ENCODE measurements around the gene MXRA8. TPM values are rescaled to one million over a fixed set of nuclear protein-coding genes. Genes with fewer than 3 reads are reported as not detected.

The MXRA8 gene
- total and polyA plus RNA-seq, 9 of the 15 experiments (the other 6 are each of a cell fraction or from before 2014, with no cell fraction given): 0.66 to 11.3 (median 6.3) TPM

GRCh38 chr1:1349256-1350012 is 8.9 kb downstream of the MXRA8 start, which contains the start of gene DVL1:
TSS of gene DVL1 (minus strand) at chr1:1349418. CDS start at chr1:1349065, 353 bp downstream.
- no TSS peak for BruUV-seq (replicated peaks)
- DNase-seq (ENCODE audit: extremely low read depth in 1 of 4, low spot score in 3 of 4) (peak; percentile 82 to 93 (median 89)), ATAC-seq (peak; percentile 62), FAIRE-seq (no peak)
- Histone ChIP-seq H3K27ac (ENCODE audit: extremely low read depth, low read depth, low read length) (peak within 1 kb of the TSS; percentile 96), H3K9me1 (ENCODE audit: control insufficient read depth, insufficient read depth, low read length) (peaks cover 8% of the 10 kb centered on the region), H2AFZ (ENCODE audit: low read depth, low read length) (peak within 1 kb of the TSS; percentile 91), H3K36me3 (ENCODE audit: control insufficient read depth, insufficient read depth, low read length) (peaks cover 12% of the 10 kb centered on the region; the same call in 1 of the 3 replicates), H3K79me2 (ENCODE audit: control insufficient read depth, insufficient read depth, low read length) (peaks cover 48% of the 10 kb centered on the region), H3K4me1 (replicated peaks in 1 of 2; ENCODE audit: control insufficient read depth in 2 of 2, insufficient read depth in 2 of 2, low read length in 2 of 2) (peaks cover 14 to 82% of the 10 kb centered on the region in 2 experiments; a peak in 3 of 5 replicates), H3K27me3 (ENCODE audit: control insufficient read depth in 2 of 2, insufficient read depth in 2 of 2, low read length in 2 of 2) (no peaks in the 10 kb centered on the region), H3K4me3 (peak within 1 kb of the TSS; percentile 98), H3K4me2 (ENCODE audit: insufficient read depth, low read length) (peak within 1 kb of the TSS; percentile 91), H4K20me1 (replicated peaks; ENCODE audit: control insufficient read depth, insufficient read depth, low read length) (peaks cover 36% of the 10 kb centered on the region), H3K9me3 (replicated peaks; ENCODE audit: control insufficient read depth, insufficient read depth, low read depth, low read length) (no peaks in the 10 kb centered on the region), H3K9ac (ENCODE audit: insufficient read depth in 1 of 2, low read depth in 2 of 2, low read length in 2 of 2) (peak within 1 kb of the TSS; percentile 96 to 100)
- in situ Hi-C loops (cut with MboI) (no loop called here), intact Hi-C loops (cut with micrococcal nuclease) (loop anchor here (2.0 kb wide), 1 partner anchor 23 kb away; no protein-coding TSS in a partner anchor)
- ChIA-PET CTCF (ENCODE audit: low intra/inter-chr PET ratio) (interaction anchor here (0.6 to 1.4 kb wide), 5 partner anchors 26 to 227 kb away, joined by 3 to 5 read pairs (median 3); partner anchors contain the start of gene AURKAIP1), POLR2A (no interaction called here)
- 0% methylated on average over 52 of the region's 122 CpGs for WGBS (ENCODE audit: insufficient coverage, low coverage, missing lambda C conversion rate)
- TF ChIP-seq NRF1 (conservative IDR thresholded peaks at IDR 0.05 in 1 of 2, IDR thresholded peaks at IDR 0.05 in 1 of 2): no peak; a peak in 1 of 4 replicates
- TF ChIP-seq, protein P1, sequence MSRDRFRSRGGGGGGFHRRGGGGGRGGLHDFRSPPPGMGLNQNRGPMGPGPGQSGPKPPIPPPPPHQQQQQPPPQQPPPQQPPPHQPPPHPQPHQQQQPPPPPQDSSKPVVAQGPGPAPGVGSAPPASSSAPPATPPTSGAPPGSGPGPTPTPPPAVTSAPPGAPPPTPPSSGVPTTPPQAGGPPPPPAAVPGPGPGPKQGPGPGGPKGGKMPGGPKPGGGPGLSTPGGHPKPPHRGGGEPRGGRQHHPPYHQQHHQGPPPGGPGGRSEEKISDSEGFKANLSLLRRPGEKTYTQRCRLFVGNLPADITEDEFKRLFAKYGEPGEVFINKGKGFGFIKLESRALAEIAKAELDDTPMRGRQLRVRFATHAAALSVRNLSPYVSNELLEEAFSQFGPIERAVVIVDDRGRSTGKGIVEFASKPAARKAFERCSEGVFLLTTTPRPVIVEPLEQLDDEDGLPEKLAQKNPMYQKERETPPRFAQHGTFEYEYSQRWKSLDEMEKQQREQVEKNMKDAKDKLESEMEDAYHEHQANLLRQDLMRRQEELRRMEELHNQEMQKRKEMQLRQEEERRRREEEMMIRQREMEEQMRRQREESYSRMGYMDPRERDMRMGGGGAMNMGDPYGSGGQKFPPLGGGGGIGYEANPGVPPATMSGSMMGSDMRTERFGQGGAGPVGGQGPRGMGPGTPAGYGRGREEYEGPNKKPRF (IDR thresholded peaks at IDR 0.05; ENCODE audit: low read depth, low read length): no peak
- TF ChIP-seq ZNF79 (CRISPR knock-in tag; IDR thresholded peaks at IDR 0.05; ENCODE audit: low read depth): no peak
- TF ChIP-seq CREM (IDR thresholded peaks at IDR 0.05; ENCODE audit: low read depth): peak; percentile 89
- TF ChIP-seq XRCC5 (IDR thresholded peaks at IDR 0.05; ENCODE audit: low read depth, low read length): no peak
- TF ChIP-seq MAX (CRISPR knock-in tag; IDR thresholded peaks at IDR 0.05): peak; percentile 41; the same call in 1 of the 2 replicates
- TF ChIP-seq CCNT2 (IDR thresholded peaks at IDR 0.05; ENCODE audit: borderline replicate concordance, extremely low read depth, insufficient read length, low read depth, low read length): peak; percentile 50
- TF ChIP-seq ILF3 (IDR thresholded peaks at IDR 0.05; ENCODE audit: borderline replicate concordance): peak; percentile 91; the same call in 1 of the 2 replicates
- no peak for TF ChIP-seq CBX3 (IDR thresholded peaks at IDR 0.05; ENCODE audit: borderline replicate concordance in 1 of 2, low read length in 2 of 2)
- TF ChIP-seq MTA3 (IDR thresholded peaks at IDR 0.05; ENCODE audit: borderline replicate concordance): peak; percentile 76; the same call in 1 of the 2 replicates
- TF ChIP-seq ZNF780A (CRISPR knock-in tag; IDR thresholded peaks at IDR 0.05): no peak
- peak; percentile 95 for TF ChIP-seq ERF (CRISPR knock-in tag; IDR thresholded peaks at IDR 0.05)
- TF ChIP-seq TAL1 (IDR thresholded peaks at IDR 0.05): no peak
- peak; percentile 65; the same call in 1 of the 2 replicates for TF ChIP-seq ZFPM2 (CRISPR knock-in tag; IDR thresholded peaks at IDR 0.05)
- TF ChIP-seq FOXA1 (IDR thresholded peaks at IDR 0.05; ENCODE audit: borderline replicate concordance): no peak
- TF ChIP-seq PHF20 (IDR thresholded peaks at IDR 0.05; ENCODE audit: partially characterized antibody): peak; percentile 58
- TF ChIP-seq JUND (IDR thresholded peaks at IDR 0.05; ENCODE audit: borderline replicate concordance, low read depth, low read length): 0 out of 2 replicates have a peak, but pooled peaks have one; percentile 2
- TF ChIP-seq JUND (tag; IDR thresholded peaks at IDR 0.05; ENCODE audit: borderline replicate concordance, low read depth, low read length): no peak
- no peak for TF ChIP-seq MTA1 (IDR thresholded peaks at IDR 0.05; ENCODE audit: borderline replicate concordance)
- no peak for TF ChIP-seq FOXK1 (CRISPR knock-in tag; IDR thresholded peaks at IDR 0.05; ENCODE audit: borderline replicate concordance)
- peak; percentile 81; the same call in 1 of the 2 replicates for TF ChIP-seq ZNF583 (CRISPR knock-in tag; IDR thresholded peaks at IDR 0.05)
- TF ChIP-seq CBFB (CRISPR knock-in tag; IDR thresholded peaks at IDR 0.05): no peak
